ENCODE data around the gene MGLL.

MGLL gene

DNA sequence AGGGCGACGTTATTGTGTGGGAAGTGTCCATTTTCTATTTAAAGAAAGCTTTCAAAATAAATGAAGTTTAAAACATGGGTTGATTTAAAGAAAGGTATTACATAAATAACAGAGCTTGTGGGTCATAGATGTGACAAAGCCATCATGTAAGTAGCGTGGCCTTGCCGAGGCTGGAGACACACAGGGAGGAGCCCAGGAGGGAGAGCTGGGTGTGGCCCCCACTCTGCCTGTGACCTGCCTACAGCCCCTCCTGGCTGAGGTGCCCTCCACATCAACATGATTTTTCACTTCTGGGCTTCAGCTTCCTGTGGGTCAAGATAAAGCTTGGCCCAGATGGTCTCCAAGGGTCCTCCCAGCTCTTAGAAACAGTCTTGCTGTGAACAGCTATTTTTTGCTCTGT, 12.5 kb upstream of the MGLL start:
- no peak for DNase-seq

DNA sequence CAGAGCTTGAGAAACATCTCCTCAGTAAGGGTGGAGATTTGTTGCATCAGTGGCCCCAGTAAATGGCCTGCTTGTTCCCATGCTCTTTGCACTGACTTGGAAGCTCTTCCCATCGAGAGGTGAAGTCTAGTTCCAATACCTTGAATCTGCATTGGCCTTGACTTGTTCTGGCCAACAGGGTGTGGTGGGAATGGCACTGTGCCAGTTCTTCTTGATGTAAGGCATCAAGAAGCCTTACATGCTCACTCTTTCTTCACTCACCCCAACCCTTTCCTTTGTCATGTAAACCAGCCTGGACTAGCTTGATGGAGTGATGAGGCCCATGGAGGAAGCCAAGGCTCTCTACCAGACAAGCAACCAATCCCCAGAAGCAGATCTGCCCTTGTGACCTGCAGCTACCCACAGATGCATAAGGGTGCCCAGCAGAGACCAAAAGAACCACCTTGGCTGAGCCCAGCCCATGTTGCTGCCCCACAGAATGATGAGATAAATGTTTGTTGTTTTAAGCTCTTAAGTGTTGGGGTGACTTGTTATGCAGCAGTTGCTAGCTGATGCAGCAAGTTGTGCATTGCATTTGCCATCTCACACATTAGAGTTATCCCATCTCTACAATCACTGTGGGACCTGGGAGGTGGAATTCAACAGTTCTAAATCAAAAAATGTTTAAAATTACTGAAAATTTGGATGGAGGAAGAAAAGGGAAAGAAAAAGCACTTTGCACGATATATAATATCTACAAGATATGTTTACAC, 11.1 kb upstream of the MGLL start:
- DNase-seq = no peak

DNA sequence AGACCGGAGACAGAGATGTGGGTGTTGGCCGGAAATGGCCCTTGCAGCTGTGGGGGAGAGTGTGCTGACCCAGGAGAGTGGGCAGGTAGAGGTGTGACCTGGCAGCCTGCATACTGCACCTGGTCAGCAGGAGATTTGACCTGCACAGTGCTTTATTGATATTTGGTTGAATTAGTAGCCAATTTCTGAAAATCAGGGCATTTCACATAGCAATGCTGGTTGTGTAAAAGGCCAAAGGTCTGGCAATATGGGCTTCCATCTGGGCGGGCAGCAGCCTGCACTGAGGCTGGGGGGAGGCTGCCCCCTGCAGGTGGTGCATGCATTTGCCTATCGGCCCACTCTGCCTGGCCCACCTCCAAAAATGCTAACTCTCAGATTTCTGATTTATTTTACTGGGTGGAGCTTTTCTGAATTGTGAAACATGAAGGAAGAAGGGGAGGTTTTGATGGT, 9.4 kb upstream of the MGLL start:
- DNase-seq = peak; percentile 33

DNA sequence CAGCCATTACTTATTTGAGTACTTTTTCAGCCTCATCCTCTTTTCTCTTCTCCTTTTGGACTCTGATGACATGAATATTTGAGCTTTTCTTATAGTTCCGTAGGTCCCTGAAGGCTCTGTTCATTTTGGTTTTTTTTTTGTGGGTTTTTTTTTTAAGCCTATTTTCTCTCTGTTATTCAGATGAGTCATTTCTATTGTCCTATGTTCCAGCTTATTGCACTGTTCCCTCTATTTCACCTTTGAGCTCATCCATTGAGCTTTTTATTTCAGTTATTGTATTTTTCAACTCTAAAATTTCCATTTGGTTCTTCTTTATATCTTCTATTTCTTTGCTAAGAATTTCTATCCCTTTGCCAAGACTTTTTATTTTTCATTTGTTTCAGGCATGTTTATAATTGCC, 7.2 kb upstream of the MGLL start:
- DNase-seq = no peak

DNA sequence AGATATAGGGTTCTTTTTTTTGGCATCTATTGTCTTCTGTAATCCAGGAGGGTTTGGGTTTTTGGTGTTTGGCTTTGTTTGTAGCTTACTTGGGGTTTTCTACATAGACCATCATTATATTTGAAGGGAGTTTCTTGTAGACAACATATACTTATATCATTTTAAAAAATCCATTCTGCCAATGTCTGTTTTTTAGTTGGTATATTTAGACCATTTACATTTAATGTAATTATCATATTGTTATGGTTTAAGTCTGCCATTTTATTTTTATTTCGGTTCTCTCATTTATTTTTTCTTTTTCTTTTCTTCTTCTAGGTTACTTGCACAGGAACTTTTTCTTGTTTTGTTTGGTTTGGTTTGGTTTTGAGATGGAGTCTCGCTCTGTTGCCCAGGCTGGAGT, 5.5 kb upstream of the MGLL start:
- DNase-seq = no peak

DNA sequence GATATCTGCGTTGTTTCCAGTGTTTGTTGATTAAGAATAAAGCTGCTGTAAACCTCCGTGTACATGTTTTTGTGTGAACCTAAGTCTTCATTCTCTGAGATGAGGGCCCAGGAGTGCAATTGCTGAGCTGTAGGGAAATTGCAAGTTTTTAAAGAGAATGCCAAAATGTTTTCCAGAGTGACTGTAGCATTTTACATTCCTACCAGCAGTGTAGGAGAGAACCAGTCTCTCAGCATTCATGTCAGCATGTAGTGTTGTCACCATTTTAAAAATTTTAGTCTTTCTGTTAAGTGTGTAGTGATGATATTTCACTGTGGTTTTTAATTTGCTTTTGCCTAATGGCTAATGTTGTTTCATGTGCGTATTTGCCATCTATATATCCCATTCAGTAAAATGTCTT, 3.4 kb upstream of the MGLL start:
- no peak for DNase-seq

DNA sequence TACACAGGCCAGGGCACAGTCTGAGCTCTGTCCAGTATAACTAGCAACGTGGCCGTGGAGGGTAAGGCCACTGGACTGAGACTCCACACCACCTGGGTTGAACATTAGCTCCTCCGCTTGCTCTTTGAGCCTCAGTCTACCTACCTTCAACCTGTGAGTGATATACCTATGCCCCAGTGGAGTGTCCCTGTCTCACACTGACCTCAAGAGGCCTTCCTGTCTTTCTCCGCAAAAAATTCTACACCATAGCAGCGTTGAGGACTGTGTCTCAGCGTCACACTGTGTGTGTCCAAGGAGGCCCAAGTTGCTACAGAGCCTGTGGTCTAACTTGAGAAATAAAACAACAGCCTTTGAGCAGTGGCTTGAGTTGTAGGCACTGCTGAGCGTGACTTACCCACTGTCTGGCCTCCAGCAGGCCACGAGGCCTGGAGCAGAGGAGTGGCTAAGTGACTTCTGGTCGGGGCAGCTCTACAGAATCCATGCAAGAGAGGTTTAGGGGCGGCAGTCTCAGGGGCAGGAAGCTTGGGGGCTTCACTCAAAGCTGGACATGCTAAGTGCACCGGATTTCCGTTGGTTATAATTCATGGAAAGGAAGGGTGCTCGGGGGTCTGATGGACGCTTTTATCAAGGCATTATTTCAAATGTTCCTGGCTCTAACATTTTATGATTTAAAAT, 2.0 kb upstream of the MGLL start:
- DNase-seq = no peak

DNA sequence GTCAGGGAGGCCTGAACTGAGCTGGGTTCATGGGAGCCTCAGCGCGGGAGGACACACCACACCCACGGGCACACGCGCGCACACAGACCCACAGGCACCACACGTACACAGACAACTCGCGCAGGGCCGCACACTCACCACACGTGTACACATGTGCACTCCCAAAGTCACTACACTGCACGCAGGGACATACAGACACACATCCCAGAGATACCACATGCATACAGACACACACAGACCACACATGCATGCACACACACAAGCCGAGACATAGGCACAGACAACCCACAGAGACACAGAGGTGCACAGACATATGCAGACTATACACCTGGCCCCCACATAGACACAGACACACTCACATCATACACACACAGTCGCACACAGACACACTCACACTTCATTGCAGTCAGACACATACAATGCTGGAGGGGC, 1.1 kb upstream of the MGLL start:
- DNase-seq = no peak

DNA sequence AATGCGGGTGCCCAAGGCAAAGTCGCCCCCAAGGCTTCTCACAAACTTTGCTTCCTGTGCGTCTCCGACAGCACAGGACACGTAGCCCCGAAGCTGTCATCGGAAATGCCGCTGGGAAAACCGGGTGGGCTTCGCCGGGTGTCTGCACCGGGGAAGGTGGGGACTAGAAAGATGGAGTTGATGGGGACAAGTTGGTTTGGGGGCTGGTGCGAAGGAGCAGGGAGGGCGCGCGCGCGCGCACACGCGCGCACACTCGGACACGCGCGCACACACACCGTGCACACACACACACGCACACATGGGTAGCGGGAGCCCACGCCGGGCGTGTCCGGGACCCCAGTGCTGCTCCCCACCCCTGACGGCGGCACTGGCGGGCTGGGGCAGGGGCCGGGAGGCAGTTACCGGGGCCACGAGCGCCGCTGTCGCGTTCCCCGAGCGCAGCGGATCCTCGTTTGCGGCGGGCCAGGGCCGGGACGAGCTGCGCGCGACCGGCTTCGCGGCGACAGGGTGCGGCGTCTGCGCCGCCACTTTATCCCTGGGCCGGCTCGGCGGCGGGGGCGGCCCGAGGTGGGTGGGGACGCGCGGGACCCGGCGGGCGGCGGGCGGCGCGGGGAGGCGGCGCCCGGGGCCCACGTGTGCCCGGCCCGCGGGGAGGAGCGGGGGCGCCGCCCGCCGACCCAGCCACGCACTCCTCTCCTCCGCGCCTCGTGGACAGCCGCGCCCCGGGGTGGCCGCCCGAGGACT, 539 bp upstream of the MGLL start:
- peak; percentile 33 for DNase-seq

DNA sequence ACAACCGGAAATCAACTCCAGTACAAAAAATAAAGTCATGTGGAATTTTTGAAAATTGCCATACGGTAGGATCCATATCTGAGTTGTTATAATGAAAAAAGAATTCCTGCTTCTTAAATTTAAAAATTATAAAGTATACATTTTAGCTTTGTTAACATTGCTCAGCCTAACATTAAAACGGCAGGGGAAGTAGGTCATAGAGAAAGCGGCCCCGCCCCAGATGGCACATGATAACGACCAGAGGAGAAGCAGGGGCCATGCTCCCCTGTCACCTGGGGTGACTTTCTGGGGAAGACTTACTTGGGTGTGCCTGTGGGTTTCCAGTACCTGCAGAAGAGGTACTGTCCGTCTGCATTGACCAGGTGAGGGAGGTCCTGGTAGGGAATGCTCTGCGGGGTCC, 921 bp downstream of the MGLL start:
- DNase-seq = no peak

DNA sequence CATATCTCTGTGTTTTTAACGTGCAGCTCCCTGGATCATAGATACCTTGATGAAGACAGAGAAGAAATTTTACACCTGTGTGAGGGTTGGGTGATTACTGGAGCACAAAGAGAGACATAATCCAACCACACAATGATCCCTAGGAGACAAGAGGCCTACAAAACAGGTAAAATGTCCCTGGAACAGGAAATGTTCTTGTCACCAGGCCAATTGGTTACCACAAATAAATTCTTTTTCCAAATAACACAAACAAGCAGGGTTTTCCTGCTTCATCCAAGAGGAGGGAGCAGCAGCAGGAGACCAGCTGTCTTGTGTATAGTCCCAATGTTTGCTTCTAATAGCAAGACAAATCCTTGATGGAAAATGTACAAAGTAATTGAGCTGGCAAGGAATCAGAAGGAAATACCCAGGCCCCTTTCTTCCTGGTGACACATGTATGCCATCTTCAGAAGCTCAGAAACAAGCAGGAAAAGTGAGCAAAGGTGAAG, 1.4 kb downstream of the MGLL start:
- peak; percentile 14 for DNase-seq

DNA sequence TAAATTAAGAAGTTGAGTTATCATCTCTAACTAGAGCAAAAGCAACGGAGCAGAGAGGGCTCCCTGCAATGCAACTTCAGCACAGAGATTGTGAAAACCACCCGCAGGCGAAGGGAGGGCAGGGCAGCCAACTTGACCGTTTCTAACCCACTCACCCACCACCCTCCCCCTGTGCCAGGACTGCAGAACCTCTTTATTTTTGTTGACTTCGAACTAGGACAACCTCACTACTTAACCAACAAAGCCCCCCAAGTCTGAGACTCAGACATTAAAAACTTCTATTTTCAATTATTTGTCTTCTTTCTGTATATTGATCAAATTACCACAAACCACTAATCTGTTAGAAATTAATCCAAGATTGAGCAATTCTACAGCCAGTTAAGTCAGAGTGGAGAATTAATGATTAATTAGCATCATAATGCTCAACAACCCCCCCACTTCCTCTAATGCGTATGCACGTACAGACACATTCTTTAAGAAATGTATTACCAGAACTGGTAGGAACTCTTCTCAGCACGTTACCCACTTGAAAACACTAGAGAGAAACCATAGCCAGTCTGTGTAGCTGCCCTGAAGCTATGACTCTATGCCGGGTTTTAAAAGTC, 2.0 kb downstream of the MGLL start:
- peak; percentile 52 for DNase-seq

DNA sequence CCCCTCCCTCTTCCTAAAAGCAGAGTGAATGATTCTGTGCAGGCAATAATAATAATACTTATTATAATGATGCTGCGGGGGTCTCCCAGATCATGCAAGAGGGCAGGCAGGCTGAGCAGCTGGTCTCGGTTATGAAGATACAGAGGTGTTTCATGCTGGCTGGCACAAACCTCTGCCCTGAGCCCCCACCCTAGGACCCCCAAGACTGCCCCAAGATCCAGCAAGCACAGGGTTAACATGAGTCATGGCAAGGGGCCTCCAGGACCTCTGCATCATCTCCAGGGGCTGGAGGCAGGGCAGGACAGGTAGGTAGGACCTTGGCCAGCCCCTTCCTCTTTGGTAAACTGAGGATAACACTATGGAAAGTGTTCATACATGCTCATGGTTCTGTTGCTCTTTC, 2.7 kb downstream of the MGLL start:
- DNase-seq = no peak

DNA sequence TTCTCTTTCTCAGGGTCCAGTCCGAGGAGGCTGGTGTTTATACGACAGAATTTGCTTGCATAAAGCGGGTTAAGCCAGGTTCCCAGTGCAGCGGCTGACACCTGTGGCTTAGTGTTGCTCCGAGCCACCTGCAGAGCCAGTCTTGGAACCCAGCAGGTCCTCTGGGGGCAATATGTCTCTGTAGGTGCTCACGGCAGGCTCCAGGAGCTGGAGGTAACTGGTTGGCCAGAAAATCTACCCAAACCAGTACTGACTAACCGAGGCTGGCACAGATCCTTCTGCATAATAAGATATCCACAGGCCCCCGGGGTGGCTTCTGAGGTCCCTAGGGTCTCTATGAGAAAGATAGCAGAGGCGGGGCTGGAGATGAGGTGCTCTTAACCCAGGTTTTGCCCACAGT, 3.2 kb downstream of the MGLL start:
- no peak for DNase-seq

DNA sequence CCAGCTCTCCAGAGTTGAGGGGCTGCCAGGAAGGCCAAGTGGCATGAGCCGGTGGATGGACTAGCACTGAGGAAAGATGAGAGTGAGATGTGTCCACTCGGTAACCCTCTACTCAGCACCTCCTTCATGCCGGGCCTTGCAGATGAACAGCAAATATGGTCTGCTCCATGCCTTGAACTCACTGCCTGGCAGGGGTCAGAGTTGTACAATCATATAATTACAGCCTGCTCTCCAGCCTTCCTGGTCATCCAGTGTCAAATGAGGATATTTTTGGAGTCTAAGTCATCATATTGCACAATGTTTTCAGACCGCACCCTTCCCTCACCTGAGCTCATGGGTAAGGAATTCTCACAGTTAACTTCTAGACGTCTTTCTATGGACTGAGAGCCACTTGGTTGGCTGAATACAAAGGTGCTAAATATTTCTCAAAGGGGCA, 4.9 kb downstream of the MGLL start:
- peak; percentile 63 for DNase-seq

DNA sequence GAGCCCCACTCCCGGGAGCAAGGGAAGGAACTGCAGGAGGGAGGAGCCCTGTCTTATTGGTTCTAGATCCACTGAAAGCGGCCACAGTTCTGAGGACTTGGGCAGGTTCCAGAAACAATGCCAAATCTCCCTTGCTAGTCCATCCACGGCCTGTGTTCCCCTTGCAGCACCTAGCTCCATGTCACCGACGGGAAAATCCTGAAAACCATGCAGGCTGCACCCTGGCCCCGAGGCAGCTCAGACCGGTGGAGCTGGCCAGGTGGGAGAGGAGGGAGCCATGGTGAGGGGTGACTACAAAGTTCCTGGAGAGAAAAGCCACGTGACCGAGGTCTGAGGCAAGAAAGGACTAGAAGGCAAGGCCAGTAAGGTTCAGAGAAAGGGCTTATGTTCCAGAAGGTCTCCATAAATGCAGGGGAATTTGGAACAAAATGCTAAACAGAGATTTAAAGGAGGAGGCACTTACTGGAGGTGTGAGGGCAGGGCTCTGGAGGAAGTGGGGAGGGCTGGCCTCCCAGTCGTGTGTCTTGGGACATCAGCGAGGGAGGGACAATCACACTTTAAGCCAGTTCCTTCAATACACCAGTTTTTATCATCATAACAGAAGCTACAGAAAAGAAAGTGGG, 5.4 kb downstream of the MGLL start:
- no peak for DNase-seq

DNA sequence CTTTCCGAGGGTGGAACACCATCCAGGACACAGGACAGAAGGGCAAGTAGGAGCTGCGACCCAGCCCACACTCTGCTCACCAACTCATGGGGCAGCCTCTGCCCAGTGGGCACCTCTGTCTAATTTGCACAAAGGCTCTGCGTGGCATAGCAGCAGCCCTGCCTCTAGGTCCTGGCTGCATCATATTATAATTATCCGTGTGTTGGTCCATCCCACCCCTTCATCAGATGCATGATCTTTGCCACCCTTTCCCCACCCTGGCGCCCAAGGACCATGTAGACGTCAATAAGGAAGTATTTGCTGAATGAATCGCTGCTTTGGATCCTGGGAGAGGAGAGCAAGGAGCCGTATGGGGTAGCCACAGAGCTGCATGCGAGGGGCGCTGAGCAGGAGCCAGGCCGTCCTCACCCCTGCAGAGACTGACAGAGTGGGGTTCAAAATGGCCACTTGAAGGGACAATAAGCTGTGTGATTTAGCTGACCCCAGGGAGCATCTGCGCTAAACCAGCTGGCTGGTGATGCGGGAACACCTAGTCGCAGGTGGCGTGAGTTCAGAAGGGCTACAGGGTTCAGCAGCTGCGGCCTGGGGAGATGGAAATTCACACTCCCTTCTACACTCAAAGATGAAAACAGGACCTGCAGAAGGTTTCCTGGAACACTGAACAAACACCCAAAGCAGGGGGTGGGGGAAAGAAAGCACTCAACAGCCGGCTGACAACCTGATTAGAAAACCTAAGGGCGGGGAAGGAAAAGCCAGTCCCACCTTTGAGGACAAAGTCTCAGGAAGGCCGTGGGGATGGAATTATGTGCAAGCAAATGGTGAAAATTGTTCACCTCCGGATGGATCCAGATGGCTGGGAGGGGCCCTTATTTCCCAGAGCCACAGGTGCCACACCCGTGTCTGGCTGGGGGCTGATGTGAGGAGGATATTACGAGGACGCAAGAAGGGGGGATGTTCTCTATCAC, 6.4 kb downstream of the MGLL start:
- DNase-seq = no peak

DNA sequence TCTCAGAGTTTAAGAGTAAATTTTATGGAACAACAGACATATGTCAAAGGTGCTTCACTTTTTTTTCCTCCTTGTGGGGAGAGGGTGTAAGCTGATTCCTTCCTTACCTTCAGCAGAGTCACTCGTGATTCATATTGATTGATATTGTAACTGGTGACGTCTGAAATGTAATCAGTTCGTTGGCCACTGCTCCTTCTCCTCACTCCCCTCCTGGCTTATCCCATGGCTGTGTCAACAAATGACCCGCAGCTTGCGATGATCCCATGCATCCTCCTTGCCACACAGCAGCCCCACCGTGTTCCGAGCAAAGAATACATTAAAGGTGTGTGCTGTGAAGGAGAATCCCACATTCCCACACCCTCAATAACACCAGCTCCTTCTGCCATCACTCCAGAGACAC, 7.3 kb downstream of the MGLL start:
- DNase-seq = no peak

DNA sequence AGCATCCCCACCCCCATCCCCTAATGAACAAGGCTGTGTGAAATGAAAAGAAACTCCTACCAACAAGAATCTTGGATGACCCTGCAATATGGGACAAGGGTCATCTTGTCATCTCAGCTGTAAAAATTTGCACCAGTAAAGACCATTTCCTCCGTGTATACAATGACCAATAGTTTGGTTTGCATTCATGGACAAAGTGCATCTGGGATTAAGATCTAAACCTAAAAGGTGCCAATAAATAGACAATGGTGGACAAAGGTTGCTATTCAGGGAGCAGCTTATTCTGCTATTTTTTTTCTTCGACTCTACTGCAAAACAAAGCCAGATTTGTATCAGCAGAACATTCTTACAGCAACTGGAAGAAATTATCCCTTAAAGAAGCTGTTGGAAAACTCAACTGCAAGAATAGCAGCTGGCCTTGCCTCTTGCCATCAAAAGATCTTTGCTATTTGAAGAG, 8.0 kb downstream of the MGLL start:
- no peak for DNase-seq

DNA sequence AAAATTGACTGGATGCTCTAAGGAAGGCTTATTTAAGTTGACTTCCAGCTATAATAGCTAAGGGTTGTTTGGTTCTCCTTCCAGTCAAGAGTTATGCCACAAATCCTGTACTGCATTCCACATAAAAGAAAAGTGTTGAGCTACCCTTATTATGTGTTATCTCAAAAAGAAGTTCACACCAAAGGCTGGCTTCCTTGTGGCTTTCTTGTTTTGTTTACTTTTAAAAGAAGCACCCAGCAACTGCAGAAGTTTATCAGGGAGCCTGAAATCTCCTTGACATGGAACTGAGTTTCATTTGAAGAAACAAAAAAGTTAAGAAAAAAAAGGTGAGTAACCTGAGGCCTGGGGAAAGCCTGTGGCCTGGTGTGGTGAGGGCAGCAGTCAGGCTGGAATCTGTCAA, 10.2 kb downstream of the MGLL start:
- DNase-seq = no peak

DNA sequence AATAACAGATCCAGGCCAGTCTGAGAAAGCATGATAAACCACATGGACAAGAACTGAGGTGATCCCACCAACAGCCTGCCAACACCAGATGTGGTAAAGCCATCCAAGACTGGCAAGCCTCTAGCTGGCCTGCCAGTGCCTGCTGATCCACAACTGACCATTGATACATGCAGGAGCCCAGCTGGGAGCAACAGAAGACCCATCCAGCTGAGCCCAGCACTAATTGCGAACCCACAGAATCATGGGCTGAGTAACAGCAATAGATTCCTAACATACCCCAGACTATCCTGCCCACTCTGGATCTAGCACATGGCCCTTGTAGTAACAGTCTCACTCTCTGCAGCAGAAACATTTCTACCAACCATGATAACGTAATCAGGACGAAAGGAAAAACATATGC, 10.6 kb downstream of the MGLL start:
- no peak for DNase-seq

Measured in fibroblast of skin of abdomen (primary cell).